Muscle layer of duodenum (tissue), 2 donors: ENCODE results near the gene TMEM132E.

Experiments
- H3K27ac ChIP-seq: one replicate; pipeline ENCODE4 v1.7.0; 2013; ENCODE audit warnings: mild to moderate bottlenecking, low read length
- H3K27me3 ChIP-seq: one replicate; pipeline ENCODE4 v1.7.0; 2013; ENCODE audit warnings: low read depth, mild to moderate bottlenecking, control low read depth, low read length
- H3K36me3 ChIP-seq, 2 donors: one replicate each; pipeline ENCODE4 v1.7.0; 2013; ENCODE audit warnings: low read length in 2 of 2, control low read depth in 1 of 2, mild to moderate bottlenecking in 1 of 2; ENCODE audit not compliant: insufficient read depth in 2 of 2, control insufficient read depth in 1 of 2
- H3K4me1 ChIP-seq, 2 donors: one replicate each; pipeline ENCODE4 v1.7.0; 2013; ENCODE audit warnings: low read length in 2 of 2, mild to moderate bottlenecking in 2 of 2, control low read depth in 1 of 2, moderate library complexity in 1 of 2; ENCODE audit not compliant: insufficient read depth in 2 of 2, control insufficient read depth in 1 of 2
- H3K4me3 ChIP-seq, 2 donors: one replicate each; pipeline ENCODE4 v1.7.0; 2013; ENCODE audit warnings: low read length in 2 of 2, low read depth in 1 of 2, mild to moderate bottlenecking in 1 of 2
- H3K9me3 ChIP-seq, 2 donors: one replicate each; pipeline ENCODE4 v1.7.0; 2013; ENCODE audit warnings: low read length in 2 of 2, control low read depth in 1 of 2, mild to moderate bottlenecking in 1 of 2; ENCODE audit not compliant: control insufficient read depth in 1 of 2
- donor health status: healthy.

The TMEM132E gene

DNA sequence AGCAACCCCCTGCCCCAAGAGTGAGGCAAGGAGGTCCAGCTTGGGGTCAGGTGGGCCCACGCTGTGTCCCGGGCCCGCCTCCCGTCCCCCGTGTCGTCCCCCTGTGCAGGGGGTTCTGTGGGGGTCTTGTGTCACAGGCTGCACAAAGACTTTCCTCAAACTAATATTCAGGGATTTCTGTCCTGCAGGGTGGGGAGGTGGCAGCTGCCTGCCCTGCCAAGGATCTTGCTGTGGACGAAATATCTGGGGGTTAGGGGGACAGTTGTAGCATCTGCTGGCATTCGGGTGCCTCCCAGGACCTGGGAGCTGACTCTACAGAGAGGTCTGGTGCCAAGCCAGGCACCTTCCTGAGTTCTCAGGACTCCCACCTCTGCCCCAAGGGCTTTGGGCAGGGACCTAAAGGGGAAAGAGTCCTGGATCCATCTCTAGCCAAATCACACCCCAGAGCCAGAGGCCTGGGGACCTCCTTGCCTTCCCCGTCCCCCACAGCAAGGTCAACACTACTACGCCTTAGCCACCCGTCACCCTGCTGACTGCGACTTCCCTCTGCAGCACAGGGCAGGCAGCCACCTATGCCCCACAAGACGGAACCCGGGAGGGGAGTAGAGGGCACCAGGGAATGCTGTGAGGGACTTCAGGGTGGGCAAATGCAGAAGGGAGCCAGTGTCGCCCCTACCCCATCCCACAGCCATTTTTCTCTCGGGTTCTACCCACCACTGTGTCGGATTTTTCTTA is 59.3 kb downstream of the TMEM132E start:
- peaks cover 4% of the 10 kb centered on the region for H3K27me3 ChIP-seq
- no peaks in the 10 kb centered on the region for H3K36me3 ChIP-seq
- peaks cover 0 to 10% of the 10 kb centered on the region in 2 donors for H3K4me1 ChIP-seq
- H3K4me3 ChIP-seq = peak overlapping the region in 1 of 2 donors; percentile 58
- no peaks in the 10 kb centered on the region for H3K9me3 ChIP-seq
- H3K27ac ChIP-seq = no peak overlapping the region

DNA sequence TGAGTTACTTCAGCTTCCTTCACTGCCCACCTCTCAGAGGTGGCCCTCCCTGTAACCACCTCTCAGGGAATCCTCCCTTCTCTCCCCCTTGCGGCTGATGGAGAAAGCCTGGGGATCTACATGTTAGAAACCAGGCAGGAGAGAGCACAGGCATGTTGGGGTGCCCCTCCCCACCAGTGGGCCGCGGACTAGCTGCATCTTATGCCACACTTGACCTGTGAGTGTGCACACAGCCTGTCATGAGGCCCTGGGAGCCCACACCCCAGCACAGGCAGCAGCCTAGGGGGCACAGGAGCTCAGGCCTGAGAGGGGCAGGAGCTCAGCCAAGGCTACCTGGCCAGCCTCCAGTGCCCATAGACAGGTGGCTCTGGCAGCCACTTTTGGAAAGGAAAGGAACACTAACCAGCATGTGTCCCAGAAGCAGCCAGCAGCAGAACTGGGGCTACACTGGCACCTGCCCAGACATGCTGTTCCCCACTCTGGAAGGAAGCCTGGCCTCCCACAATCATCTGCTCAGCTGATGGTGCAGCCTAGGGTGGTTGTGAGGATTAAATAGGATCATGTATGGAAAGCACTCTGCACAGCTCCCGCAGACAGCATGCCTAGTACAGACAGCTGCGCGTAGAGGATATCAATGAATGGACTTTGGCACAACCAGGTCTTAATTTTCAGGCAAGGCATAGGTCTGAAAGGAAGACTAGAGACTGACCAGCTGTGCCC is 60.5 kb downstream of the TMEM132E start:
- Histone ChIP-seq H3K27ac (no peak overlapping the region), H3K4me3 (no peak overlapping the region), H3K27me3 (peaks cover 4% of the 10 kb centered on the region), H3K36me3 (no peaks in the 10 kb centered on the region), H3K4me1 (peaks cover 0 to 10% of the 10 kb centered on the region in 2 donors), H3K9me3 (no peaks in the 10 kb centered on the region)

DNA sequence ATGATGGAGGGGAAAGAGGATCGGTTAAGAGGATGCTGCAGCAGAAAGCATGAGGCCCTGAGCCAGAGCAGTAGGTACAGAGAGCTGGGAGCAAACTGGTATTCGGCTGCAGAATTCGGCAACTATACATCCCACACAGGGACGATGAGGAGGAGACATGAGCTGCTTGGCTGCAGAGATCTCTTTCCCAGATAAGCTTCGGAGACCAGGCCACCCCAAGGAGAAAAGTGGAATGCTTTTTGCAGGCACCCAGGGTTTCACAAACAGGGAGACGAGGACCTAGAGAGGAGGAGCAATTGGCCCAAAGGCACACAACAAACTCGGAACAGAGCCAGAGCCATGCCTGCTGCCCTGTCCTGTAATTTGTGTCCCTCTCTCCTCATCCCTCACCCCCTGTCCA is 62.0 kb downstream of the TMEM132E start:
- no peaks in the 10 kb centered on the region for H3K36me3 ChIP-seq
- peaks cover 4% of the 10 kb centered on the region for H3K27me3 ChIP-seq
- H3K9me3 ChIP-seq = no peaks in the 10 kb centered on the region
- peaks cover 0 to 10% of the 10 kb centered on the region in 2 donors for H3K4me1 ChIP-seq
- H3K4me3 ChIP-seq = no peak overlapping the region
- H3K27ac ChIP-seq = no peak overlapping the region

DNA sequence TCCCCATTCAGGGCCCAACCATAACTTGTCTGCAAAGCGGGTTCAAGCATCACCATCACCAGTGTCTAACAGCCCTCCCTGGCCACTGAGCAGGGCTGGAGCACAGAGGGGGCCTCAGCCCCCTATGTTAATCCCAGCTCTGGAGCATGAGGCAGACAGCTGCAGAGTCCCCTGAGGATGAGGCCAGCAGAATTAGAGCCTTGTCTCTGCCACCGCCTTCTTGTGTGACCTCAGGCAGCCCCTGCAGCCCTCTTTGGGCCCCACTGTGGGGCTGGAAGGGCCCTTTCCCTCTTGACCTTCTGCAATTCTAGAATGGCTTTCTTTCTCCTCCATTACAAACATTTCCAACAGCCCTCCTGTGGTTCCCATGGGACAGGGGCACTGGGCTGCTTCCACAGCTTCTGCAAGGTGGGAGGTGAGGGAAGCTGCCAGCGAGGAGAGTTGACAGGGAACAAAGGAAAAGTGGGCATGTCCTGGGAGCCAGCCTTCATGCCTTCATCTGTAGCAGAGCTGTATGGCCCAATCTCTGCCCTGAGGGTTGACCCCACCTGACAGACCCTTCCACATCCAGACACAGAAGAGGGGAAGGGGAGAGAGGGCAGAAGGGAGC is 65.7 kb downstream of the TMEM132E start:
- H3K4me1 ChIP-seq = no peaks in the 10 kb centered on the region
- no peak overlapping the region for H3K4me3 ChIP-seq
- no peaks in the 10 kb centered on the region for H3K27me3 ChIP-seq
- H3K27ac ChIP-seq = no peak overlapping the region
- H3K36me3 ChIP-seq = no peaks in the 10 kb centered on the region
- H3K9me3 ChIP-seq = no peaks in the 10 kb centered on the region

DNA sequence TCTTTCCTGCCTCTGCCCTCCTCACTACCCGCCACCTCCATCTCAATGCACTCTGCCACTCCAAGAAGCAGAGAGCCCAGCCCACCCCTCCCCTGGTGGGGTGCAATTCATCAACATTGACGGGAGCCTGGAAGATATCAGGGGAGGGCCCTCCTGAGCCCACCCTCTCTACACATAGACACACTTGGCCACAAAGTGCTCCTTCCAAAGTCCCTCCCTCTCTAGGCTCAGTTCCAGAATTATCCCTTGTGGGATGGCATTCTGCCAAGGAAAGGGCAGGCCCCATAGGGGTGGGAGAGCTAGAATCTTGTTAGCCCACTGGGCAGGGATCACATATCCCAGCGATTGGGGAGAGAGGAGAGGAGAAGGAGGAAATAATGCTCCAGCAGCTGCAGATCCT is 66.2 kb downstream of the TMEM132E start:
- Histone ChIP-seq H3K36me3 (no peaks in the 10 kb centered on the region), H3K4me1 (no peaks in the 10 kb centered on the region), H3K9me3 (no peaks in the 10 kb centered on the region), H3K27ac (no peak overlapping the region), H3K27me3 (no peaks in the 10 kb centered on the region), H3K4me3 (no peak overlapping the region)

DNA sequence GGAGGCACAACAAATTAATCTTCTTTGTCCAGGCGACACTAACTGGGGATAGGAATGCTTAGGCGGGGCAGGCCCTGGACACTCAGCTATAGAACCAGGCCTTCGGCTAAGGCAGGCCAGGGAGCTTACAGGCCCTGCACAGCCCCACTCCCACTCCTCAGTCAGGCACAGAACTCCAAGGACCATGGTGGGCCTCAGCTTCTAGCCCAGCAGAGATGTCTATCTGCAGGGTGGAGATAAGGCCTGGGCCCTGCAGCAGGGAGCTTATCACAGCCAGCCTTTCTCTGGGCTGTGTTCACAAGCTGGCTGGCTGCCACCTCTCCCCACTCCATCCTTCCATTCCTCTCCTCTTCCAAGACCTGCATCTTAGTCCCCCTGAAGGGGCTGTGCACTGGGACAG is 68.1 kb downstream of the TMEM132E start:
- H3K4me3 ChIP-seq = no peak overlapping the region
- H3K27ac ChIP-seq = no peak overlapping the region
- peaks cover 0 to 5% of the 10 kb centered on the region in 2 donors for H3K4me1 ChIP-seq
- H3K27me3 ChIP-seq = no peaks in the 10 kb centered on the region
- H3K9me3 ChIP-seq = no peaks in the 10 kb centered on the region
- H3K36me3 ChIP-seq = no peaks in the 10 kb centered on the region

DNA sequence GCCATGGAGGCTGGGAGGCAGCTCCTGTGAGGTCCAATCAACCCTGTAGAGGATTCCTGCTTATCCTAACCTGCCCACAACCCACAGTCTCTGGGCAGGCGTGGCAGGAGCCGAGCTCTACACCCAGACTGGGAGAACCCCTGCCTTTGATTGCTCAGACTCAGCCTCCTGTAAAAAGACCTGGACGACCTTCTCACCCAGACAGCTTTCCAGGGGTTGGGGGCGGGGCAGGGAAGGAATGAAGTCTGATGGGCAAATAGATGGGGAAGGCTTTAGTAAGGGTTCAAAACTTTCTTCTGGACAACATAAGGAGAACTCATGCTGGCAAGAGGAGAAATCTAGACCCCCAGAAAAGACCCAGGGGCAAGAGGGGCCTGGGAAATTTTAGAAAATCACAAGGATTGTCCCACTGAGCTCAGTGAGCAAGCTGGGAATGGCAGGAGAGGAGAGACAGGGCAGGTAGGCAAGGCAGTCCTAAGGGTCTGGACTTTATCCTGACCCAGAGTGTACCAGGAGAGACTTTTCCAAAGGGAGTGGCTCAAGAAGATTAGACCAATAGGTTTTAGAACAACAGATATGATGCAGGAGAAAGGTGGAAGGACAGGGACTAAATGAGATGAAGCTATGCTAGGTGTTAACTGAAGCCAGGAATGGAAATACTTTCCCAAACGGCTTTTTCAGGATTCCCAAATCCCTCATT is 70.8 kb downstream of the TMEM132E start:
- no peak overlapping the region for H3K4me3 ChIP-seq
- H3K9me3 ChIP-seq = no peaks in the 10 kb centered on the region
- peaks cover 0 to 5% of the 10 kb centered on the region in 2 donors for H3K4me1 ChIP-seq
- H3K36me3 ChIP-seq = no peaks in the 10 kb centered on the region
- peaks cover 4% of the 10 kb centered on the region for H3K27me3 ChIP-seq
- H3K27ac ChIP-seq = no peak overlapping the region

DNA sequence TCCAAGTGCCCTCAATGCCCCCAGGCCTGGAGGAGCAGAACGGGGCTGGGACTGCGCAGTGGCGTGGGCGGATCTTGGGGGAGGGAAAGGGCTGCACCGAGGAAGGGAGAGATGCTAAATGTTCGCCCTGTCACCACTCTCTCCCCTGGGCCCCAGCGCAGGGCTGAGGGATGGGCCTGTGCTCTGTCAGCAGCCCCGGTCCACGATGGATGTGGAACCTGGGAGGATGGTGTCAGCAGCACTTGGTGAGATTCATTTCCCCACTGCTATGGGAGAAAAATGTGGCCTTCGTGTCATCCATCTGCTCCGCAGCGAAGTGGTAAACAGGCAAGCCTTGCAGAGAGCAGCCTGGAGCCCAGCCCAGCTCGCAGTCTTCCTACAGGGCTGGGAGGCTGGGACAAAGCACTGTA is 72.0 kb downstream of the TMEM132E start:
- Histone ChIP-seq H3K4me3 (no peak overlapping the region), H3K9me3 (no peaks in the 10 kb centered on the region), H3K27ac (no peak overlapping the region), H3K36me3 (no peaks in the 10 kb centered on the region), H3K27me3 (peaks cover 4% of the 10 kb centered on the region), H3K4me1 (peaks cover 0 to 5% of the 10 kb centered on the region in 2 donors)

DNA sequence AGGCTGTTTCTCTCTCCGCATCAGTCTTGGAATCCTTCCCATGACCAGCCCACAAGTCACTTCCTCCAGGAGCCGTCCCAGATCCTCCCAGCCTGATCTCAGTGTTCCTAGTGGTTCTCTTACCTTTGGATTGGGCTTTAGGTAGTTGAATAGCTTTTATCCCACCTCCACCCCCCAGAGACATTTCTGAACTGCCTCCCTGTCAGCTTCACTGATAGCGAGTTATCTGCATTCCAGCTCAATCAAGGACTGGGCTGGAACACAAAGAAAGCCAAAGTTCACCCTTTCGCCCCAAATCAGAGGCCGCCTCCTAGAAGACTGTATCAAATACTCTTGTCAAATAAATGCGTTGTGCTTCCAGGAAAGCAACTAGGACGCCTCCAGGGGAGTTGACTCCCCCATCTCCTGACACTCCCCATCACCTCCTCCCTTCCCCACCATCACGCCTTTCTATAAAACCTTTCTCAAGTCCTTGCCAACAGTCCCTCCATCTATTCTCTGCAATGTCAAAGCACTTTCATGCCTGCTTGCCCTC is 72.7 kb downstream of the TMEM132E start:
- H3K9me3 ChIP-seq = no peaks in the 10 kb centered on the region
- H3K27me3 ChIP-seq = peaks cover 4% of the 10 kb centered on the region
- H3K4me3 ChIP-seq = no peak overlapping the region
- H3K36me3 ChIP-seq = no peaks in the 10 kb centered on the region
- H3K27ac ChIP-seq = no peak overlapping the region
- H3K4me1 ChIP-seq = peaks cover 0 to 5% of the 10 kb centered on the region in 2 donors

DNA sequence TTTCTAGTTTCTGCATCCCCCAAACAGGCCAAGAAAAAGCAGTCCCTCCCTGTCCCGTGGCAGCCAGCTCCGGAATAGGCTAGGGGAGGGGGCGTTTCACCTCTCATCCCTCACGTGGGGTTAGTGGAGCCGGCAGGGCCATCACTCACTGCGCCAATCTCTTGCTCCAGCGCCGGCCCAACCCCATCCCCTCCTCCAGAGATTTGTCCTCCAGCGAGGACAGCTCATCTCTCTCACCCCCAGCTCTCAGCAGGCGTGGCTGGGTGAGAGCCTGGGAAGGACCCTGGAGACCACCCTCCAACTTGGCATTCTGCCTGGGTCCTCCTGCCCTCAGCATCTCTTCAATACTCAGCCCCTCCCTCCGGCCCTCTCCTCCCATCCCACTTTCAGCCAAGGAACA is 74.1 kb downstream of the TMEM132E start:
- Histone ChIP-seq H3K4me3 (no peak overlapping the region), H3K9me3 (no peaks in the 10 kb centered on the region), H3K36me3 (no peaks in the 10 kb centered on the region), H3K27me3 (peaks cover 4% of the 10 kb centered on the region), H3K27ac (no peak overlapping the region), H3K4me1 (peaks cover 0 to 5% of the 10 kb centered on the region in 2 donors)
